Upper lobe of left lung (tissue), 4 donors: ENCODE results near the gene HOXD13.

ENCODE experiments used
- CTCF ChIP-seq, 6 experiments: fragments of 450-650 bp in 4 of 6; fragments of 200-600 bp in 2 of 6; sonication (generic) in 2 of 6; IDR thresholded peaks; one replicate each; pipeline ENCODE4 v1.5.1; 2016 to 2019; ENCODE audit warnings: antibody characterized with exemption in 6 of 6
- EP300 ChIP-seq, 4 donors: sonication (generic); formaldehyde crosslinking; IDR thresholded peaks; one replicate each; pipeline ENCODE4 v1.5.1; 2017; ENCODE audit warnings: antibody characterized with exemption in 4 of 4, control low read depth in 2 of 4
- POLR2A ChIP-seq, 4 donors: fragments of 450-650 bp; IDR thresholded peaks; one replicate each; pipeline ENCODE4 v1.5.1; 2016 to 2017; ENCODE audit warnings: antibody characterized with exemption in 4 of 4, mild to moderate bottlenecking in 2 of 4
- POLR2AphosphoS5 ChIP-seq, 2 donors: sonication (generic); formaldehyde crosslinking; IDR thresholded peaks; one replicate each; pipeline ENCODE4 v1.5.1; 2017; ENCODE audit warnings: antibody characterized with exemption in 2 of 2

- TF ChIP-seq POLR2A (IDR thresholded peaks at IDR 0.05) (no peak), CTCF (IDR thresholded peaks at IDR 0.05) (no peak), POLR2AphosphoS5 (IDR thresholded peaks at IDR 0.05) (no peak), EP300 (IDR thresholded peaks at IDR 0.05) (no peak)
Measured at GRCh38 chr2:176104316-176105077, 12.0 kb downstream of the HOXD13 start.
